H1 (cell line): ENCODE results near the gene KCNMA1.

ENCODE experiments used
- NRF1 ChIP-seq: IDR thresholded peaks from 2 replicates; pipeline ENCODE4 v1.6.1; 2011; ENCODE audit warnings: mild to moderate bottlenecking, low read depth, low read length, improper control_type of control experiment
- TEAD4 ChIP-seq: IDR thresholded peaks from 2 replicates; pipeline ENCODE4 v1.6.1; 2012; ENCODE audit warnings: low read depth, low read length, inconsistent platforms, mixed read lengths
- TF ChIP-seq, protein P1 (sequence below): IDR thresholded peaks from 2 replicates; pipeline ENCODE4 v1.6.1; 2012; ENCODE audit warnings: inconsistent platforms

- TF ChIP-seq, protein P1, sequence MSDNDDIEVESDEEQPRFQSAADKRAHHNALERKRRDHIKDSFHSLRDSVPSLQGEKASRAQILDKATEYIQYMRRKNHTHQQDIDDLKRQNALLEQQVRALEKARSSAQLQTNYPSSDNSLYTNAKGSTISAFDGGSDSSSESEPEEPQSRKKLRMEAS = no peak
- TF ChIP-seq NRF1 (no peak), TEAD4 (no peak)
Measured at GRCh38 chr10:77442699-77443189, 194.9 kb downstream of the KCNMA1 start.
